NCI-H526 (cell line): Measurements from ENCODE around the gene ECI1.
"Not testable (repeated sequence)": the region's sequence is repeated elsewhere in the genome, so short reads cannot be mapped to it uniquely, and the experiment has no call there.

Source experiments
- DNase-seq, 2 experiments: peaks; one replicate each; lab custom pipeline; 2025; lab: John Stamatoyannopoulos, UW

ECI1 gene

DNA sequence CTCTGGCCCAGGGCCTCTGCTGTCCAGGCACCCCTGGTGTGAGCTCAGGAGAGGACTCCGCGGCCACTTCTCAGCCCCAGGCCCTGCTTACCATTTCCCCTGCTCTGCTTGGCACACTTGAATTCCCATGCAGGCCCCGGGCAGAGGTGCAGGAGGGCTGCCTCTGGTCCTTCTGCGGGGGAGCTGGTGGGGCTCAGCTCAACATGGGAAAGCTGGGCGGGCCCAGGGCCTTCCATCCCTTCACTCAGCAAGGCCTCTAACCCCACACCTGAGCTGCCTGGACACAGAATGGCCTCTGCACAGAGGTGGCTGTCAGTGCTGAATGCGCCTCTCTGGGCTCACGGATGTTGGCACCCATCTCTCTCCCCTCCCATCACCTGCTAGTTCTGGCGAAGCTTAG is 29.1 kb upstream of the ECI1 start:
- DNase-seq = no peak

DNA sequence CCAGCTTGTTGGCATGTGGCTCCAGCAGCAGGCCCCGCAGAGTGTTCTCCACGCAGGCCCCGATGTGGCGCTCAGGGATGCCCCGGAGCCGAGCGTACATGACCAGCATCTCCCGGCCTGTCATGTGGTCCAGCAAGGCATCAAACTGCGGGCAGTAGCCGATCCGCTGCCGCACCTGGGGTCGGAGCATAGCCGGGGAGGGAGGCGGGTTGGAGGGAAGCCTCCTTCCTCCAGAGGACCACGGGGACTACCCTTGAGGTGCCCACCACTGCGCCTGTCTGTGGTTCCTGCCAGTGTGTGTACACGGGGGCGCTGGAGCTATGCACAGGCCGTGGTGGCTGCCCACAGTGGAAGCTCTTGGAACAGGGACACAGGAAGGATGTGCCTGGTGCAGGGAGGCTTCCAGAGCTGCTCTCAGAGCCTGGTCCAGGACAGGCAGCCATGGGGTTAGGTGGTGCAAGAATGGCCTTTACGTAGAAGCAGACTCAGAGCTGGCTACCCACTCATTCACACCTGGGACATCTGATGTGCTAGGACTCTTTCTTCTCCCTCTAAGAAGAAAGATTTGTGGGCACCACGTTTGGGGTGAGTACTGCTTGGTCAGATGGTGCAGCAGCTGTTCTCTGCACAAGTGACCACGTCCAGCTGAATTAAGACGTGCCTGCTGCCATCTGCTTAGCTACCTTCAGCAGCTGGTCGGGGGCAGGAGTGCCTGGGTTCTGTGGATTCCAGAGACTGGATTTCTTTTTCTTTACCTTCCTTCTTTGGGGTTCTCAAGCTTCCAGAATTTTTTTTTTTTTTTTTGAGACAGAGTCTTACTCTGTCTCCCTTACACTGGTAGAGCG is 27.8 kb upstream of the ECI1 start:
- DNase-seq = no peak

DNA sequence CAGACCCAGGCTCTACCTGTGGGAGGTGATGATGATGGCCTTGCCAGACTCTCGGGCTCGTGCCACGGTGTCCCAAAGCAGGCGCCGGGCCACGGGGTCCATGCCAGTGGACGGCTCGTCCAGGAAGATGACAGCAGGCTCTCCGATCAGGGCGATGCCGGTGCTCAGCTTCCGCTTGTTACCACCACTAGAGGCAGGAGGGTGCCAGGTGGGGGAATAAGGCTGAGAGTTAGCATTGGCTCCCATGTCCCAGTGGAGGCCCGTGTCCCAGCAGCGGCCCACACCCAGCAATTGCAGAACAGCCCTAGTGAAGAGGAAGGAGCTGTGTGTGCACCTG is 26.9 kb upstream of the ECI1 start:
- DNase-seq = no peak

DNA sequence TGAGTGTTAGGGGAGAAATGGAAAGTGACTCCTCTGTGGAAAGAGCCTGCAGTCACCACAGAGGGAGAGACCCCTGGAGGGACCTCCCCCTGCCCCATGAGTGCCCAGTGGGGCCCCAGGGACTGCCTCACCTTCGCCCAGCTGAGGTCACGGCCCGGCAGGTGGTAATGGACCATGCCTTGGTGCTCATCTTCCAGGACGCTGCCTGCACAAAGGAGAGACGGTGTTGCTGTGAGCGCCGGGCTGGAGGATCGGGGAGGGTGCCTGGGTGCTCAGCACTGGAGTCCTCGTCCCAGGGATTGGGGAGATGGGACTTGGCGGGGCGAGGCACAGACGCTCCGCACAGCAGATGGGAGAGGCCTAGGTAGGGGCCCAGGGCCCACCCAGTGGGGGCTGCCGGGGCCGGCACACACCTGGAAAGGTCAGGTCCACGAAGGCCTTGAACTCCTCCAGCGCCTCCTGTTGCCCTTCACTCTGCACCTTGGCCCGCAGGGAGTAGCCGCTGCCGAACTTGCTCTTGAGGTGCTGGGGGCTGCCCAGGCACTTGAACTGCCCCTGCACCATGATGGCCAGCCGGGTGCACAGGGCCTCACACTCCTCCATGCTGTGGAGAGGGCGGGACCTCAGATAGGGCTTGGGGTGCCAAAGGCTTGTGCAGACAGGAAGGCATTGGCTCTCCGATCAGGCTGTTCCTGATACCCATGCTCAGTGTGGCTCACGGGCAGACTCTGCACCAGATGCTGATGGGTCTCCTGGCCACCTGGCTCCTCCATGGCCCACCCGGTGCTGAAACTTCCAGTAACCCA is 26.3 kb upstream of the ECI1 start:
- DNase-seq = no peak

DNA sequence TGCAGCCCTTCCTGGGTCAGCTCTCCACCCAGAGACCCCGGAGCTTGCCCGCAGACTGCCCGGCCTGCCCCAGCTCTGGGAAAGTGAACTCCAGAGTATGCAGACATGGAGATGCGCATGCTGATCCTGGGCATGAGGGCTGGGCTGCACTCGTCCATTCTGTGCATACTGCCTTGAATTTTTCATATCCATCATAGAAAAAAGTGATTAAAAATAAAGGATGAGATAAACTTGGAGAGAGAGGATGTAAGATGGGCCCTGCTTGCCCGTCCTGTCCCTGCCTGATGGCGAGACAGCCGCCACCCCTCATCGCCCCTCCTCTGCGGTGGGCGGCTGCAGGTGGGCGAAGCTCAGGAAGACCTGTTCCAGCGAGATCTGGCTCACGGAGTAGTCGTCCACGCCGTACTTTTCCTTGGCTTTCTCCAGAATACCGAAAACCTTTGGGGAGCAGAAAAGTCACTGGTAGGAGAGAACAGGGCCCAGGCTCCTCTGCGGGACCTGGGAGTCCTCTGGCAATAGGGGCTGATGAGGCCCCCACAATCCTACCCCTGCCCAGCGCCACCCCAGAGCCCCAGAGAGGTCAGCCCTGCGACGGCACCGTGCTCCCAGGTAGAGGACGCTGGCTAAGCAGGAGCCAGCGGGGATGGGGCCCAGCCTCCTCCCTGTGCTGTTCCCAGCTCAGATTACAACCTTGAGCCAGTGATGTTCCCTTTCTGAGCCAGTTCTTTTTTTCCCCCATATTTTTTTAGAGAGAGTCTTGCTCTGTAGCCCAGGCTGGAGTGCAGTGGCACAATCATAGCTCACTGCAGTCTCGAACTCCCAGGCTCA is 25.2 kb upstream of the ECI1 start:
- DNase-seq = no peak

DNA sequence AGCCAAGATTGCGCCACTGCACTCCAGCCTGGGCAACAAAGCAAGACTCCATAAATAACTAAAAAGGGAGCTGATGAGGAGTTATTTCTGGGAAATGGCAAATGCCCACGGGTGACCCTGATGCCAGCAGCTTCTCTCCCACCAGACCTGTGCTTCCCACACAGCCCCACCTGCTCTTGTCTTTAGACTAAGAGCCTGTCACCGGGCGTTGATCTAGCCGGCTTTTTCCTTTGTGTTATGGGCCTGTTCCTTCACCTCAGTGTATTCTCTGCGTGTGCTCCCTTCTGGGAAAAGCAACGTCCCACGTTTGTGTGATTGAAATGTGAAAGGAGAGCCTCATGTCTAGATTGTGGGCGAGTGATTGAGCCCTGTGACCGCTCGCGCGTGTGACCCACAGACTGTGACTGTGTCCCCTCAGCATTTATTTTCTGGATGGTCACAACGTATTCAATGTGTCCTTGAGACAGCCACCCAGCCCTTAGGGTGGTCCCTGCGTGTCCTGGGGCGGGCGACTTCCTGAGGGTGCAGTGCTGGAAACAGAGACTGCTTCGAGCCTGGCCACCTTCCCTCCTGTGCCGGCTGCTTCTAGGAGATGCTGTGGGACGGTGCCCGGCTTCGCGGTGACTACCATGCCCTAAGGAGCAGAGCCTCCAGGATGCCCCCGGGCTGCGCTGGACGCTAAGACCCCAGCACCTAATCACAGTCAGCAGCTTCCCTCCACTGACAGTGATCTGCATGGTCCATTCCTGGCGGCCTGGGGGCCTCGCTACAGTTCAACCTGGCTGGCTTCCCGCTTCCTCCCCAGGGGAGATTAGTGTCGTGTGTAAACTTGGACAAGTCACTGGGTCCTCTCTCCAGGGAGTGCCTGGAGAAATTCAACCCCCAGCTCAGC is 24.3 kb upstream of the ECI1 start:
- DNase-seq = no peak

DNA sequence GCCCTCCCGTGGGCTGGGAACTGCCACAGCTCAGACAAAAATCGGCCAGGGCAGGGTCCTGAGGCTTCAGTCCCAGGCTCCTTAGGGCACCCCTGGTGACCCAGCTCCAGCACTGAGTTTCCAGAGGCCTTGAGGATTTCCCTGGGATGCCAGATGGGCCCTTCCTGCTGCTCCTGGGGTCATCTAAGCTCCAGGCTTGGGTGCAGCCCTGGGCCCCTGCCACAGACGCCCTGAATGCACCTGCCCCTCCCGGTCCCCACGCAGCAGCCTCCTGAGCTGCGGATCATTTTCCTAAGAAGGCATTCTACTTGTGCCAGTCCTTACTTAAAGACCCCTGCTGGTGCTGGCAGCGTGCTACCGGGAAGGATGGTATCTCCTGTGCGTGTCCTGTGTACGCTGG is 22.5 kb upstream of the ECI1 start:
- no peak for DNase-seq

DNA sequence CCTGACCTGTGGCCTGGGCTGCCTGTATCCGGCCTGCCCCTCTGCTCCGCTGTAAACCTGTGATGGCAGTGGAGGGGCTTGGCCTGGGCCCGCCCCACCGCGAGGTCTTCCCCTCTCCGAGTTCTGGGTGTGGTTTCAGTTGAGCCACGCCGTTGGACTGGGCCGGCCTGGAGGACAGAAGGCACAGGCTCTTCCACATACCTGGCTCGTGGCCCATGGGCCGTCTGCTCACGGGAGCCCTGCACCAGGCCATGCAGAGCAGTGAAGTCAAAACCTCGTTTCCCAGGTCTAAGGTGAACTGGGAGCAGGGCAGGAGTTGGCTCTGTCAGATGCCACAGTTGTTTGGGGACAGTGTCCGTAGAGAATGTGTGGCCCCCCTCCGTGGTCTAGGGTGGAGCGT is 22.1 kb upstream of the ECI1 start:
- no peak for DNase-seq

DNA sequence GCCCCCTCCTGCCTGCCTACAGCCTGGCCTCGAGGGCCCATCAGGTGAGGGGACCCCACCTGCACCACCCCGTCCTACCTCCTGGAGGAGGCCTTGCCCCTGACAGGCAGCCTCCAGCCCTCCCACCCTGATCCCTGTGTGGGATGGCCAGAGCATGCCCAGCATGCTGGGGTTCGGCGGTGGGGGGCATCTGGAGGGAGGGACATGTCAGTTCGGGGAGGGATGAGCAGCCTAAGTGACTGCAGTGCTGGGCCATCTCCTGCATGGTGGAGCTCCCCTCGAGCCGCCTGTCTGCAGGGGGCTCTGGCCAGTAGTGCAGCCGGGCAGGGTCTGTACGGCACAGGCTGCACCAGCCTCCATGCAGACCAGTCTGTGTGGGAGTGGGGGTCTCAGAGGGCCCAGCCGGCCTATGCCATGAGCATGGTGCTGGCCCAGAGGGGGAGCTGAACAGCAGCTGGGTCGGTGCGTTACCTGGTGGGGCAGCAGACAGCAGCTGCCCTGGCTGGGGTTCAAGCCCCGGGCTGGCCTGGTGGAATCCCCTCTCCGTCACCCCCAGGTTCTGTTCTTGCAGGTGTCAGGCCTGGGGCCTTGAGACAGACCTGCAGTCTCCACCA is 20.6 kb upstream of the ECI1 start:
- no peak for DNase-seq

DNA sequence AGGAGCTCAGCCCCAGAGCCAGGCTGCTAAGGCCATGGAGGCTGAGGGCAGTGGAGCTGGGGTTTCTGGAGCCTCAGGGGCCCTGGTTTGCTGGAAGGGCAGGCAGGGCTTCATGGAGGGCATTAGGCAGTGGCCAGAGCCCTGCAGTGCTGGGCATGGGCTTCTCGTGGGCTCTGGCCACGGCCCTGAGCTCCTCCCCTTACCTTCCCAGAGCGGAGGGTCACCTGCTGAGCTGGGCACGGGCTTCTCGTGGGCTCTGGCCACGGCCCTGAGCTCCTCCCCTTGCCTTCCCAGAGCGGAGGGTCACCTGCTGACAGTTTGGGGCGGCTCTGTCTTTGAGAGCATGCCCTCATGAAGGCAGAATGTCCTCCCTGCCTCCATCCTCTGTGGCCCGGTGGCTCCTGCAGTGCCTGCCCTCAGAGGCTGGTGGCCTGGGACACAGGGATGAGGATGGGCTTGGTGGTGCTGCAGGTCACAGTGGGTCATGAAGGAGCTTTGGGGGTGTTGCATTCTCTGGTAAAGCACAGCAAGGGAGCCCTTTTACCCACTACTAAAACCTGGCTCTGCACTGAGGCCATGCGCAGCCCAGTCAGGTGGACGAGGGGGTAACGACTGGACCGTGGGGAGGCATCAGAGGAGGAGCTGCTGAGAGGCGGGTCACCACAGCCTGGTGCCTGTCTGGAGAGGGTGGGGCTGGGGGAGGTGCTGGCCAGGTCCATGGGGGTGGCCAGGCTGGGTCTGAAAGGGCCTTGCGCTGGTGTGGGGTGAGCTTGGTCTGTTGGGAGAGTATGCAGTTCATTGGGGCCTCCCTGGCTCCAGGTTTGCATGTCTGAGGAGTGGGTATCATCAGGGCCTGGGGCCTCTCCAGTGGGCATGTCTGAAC is 19.4 kb upstream of the ECI1 start:
- no peak for DNase-seq

DNA sequence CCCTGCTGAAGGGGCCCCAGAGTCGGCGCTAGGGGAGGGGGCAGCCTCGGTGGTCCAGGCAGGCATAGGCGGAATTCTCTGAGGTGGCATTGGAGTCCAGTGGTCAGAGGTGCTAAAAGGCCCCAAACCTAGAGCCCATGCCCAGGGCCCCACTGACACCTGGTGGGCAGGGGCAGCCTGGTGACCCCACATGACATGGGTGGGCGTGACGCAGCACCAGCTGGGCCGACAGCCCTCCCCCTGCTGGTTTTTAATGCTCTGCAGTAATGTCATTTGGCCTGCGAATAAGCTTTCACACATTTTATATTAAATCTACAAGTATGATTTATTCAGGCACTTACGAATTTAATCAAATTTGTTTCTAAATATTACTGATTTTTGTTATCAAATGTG is 18.7 kb upstream of the ECI1 start:
- no peak for DNase-seq

DNA sequence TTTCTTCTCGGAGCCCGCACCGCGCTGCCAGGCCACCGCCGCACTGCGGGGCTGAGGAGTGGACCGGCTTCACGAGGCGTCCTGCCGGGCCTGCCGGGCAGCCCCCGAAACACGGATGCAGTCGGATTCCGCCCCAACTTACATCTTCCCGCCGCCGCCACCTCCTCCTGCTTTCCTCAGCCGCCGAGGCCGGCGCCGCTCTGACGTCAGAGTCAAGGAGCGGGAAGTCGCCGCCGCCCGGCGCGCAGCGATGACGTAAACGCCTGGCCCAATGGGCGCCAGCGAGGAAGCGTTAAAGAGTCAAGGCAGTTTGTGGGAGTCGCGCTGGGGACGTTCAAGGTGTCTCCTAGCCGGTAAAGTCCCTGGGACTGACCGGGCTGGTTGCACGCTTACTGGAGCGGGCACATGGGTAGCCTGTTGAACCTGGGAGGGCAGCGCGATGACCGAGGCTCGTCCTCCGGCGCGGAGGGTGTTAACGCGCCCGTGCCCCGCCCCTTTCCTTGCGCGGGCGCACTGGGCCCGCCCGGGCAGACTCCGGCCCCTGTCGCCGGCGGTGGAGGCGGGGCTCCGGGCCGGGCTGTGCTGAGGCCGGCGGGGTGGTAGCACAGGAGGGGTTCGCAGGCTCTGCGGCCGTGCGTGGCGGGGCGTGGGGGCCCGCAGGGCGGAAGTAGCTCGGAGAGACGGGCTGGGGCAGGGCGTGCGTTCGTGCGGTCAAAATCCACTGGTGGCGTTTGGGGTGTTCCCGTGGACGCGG is 16.7 kb upstream of the ECI1 start, which contains the start of gene RNPS1:
Gene RNPS1, minus strand, starts transcription at position 214 of the 754 bp plus-strand sequence. CDS start 3,483 bp downstream, outside the sequence.
- DNase-seq = peak; percentile 81 to 91

DNA sequence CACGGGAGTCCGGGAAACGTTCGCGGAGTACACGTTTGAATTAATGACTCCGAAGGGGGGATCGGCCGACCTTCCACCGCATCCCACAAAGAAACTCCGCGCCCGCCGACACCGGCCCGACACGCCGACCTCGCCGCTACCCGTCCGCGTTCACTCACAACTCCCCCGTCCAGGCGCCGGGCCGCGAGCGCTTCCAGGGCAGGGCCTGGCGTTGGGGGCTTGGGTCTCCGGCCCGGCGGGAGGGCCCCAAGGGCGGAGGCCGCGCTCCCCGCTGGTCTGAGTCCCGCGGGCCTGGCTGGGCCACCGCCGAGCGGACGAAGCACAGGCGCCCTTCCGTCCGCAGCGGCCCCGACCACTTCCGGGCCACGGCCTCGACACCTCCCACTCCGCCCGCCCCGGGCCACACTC is 16.1 kb upstream of the ECI1 start:
- DNase-seq = not testable (repeated sequence)

DNA sequence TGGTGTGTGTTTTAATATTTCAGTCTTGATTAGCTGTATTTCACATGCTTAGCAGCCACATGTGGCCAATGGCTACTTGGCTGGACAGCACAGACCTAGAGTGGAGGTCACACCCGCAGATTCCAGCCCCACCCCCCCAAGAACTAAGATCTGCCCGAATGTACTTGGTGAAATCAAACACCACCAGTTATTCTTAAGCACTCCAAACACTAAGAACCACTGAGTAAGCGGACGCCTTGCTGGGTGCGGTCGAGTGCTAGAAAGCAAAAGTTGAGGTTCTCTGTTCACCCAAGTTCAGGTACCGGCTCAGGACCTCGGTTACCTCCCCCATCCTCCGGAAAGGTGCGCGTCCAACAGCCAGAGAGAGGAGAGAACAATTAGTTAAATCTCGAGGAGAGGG is 15.5 kb upstream of the ECI1 start:
- not testable (repeated sequence) for DNase-seq

DNA sequence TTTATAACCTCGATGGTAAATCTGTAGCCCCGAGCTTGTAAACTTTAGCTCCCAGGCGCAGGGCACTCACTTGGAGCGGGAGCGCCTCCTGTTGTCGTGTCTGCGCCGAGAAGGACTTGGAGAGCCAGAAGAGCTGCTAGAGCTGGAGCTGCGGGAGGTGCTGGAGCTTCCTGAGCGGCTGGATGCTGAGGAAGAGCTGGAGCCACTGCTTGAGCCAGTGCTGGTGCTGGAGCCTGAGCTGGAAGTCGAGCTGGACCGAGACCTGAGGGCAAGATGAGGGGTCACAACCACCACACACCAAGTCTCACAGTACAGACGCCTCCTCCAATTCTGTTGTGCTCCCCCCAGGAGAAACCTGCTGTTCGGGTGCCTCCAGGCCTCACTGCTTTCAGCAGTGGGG is 11.6 kb upstream of the ECI1 start:
- not testable (repeated sequence) for DNase-seq

DNA sequence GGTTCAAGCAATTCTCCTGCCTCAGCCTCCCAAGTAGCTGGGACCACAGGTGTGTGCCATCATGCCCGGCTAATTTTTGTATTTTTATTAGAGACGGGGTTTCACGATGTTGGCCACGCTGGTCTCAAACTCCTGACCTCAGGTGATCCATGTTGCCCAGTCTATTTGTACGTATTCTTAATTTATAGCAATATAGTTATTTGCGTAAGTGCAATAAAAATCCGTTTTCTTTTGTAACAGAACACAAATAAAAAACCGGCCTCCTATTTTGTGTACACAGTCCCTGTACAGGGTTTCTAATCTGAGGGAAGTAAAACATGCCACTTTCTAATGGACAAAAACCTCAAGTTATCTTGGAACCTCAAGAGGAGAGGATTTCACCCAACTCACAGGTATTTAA is 8.9 kb upstream of the ECI1 start:
- no peak for DNase-seq

DNA sequence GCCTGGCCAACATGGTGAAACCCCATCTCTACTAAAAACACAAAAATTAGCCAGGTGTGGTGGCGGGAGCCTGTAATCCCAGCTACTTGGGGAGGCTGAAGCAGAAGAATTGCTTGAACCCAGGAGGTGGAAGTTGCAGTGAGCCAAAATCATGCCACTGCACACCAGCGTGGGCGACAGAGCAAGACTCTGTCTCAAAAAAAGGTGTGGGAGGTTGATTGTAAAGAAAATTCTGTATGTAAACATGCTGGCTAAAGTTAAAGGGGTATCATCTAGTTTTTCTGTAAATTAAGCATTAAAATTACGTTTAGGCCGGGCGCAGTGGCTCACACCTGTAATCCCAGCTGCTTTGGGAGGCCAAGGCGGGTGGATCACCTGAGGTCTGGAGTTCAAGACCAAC is 7.1 kb upstream of the ECI1 start:
- DNase-seq = not testable (repeated sequence)

DNA sequence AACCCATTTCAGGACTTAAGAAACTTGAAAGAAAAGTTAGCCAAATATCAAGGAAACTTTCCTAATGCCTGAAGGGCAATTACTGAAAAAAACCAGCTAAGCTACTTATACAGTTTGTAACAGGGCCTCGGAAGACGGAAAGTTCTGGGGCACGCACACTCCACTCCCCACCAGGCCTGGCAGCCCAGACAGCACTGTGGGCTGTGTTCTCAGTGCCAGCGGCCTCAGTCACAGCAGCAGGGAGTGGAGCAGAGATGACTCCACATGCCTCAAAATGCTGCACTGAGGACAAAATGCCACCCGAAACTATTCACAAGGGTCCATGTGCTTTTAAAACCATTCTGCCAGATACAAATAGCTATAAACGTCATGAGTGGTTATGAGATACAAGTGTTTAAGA is 6.3 kb upstream of the ECI1 start:
- DNase-seq = no peak

DNA sequence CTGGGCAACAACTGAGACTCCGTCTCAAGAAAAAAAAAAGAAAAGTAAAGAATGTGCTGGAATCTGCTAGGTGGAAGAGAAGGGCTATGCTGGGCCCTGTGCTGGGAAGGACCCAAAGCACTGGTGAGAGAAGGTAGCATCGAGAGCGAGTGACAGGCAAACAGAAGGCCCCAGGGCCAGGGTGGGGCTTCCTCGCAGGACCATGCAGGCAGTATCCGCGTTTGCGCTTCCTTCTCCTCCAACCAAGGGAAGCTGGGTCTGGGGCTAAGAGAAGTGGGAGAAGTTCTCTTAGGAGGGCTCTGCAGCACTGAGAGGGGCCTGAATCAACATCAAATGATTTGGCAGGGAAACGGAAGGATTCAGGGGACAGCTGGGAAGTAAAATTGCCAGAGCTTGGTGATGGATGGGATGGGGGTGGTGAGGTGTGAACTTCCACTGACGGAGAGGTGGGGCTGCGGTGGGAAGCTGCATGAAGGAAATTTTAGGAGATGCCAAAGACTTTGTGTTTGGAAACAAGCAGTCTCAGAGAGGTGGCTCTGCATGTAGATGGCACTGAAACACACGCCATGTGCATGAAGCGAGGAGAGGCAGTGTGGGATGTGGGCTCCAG is 5.2 kb upstream of the ECI1 start:
- no peak for DNase-seq
